DND-41 (cell line): ENCODE measurements around the gene ZHX3.
A peak's percentile ranks its signal among the peaks of the same experiment; 100 is the strongest.

ENCODE experiments used
- ATAC-seq: fragments of 200-7000 bp; cut with Tn5 transposase; 3 replicates; pipeline ENCODE4 v1.9.1; 2021; ENCODE audit warnings: low read depth; ENCODE audit not compliant: insufficient read depth
- DNase-seq: peaks from one replicate; pipeline ENCODE4 v3.0.0-alpha.2; 2020
- H2AFZ ChIP-seq: 2 replicates; pipeline ENCODE4 v1.6.0; 2012; ENCODE audit warnings: low read depth, low read length
- H3K27ac ChIP-seq: 2 replicates; pipeline ENCODE4 v1.5.1; 2012; ENCODE audit warnings: low read length, inconsistent platforms
- H3K27me3 ChIP-seq: fragments of 200-600 bp; sonication (generic); 2 replicates; pipeline ENCODE4 v1.6.0; 2012; ENCODE audit warnings: low read length, mild to moderate bottlenecking, inconsistent platforms; ENCODE audit not compliant: insufficient read depth, poor library complexity
- H3K36me3 ChIP-seq: 2 replicates; pipeline ENCODE4 v1.5.1; 2012; ENCODE audit warnings: low read length, inconsistent platforms; ENCODE audit not compliant: insufficient read depth
- H3K4me1 ChIP-seq: 2 replicates; pipeline ENCODE4 v1.5.1; 2012; ENCODE audit warnings: mild to moderate bottlenecking, low read length; ENCODE audit not compliant: insufficient read depth
- H3K4me2 ChIP-seq: 2 replicates; pipeline ENCODE4 v1.6.0; 2012; ENCODE audit warnings: mild to moderate bottlenecking, moderate library complexity, low read length, inconsistent platforms; ENCODE audit not compliant: insufficient read depth
- H3K4me3 ChIP-seq, 2 experiments: fragments of 200-600 bp in 1 of 2; shearing (Covaris generic) in 1 of 2; 2 replicates each; pipeline ENCODE4 v1.5.1; 2012 to 2016; ENCODE audit warnings: inconsistent platforms in 2 of 2, low read length in 2 of 2, mild to moderate bottlenecking in 2 of 2, low read depth in 1 of 2, moderate library complexity in 1 of 2
- H3K79me2 ChIP-seq: 2 replicates; pipeline ENCODE4 v1.6.0; 2012; ENCODE audit warnings: low read length, inconsistent platforms; ENCODE audit not compliant: insufficient read depth
- H3K9ac ChIP-seq: 2 replicates; pipeline ENCODE4 v1.6.0; 2012; ENCODE audit warnings: low read depth, mild to moderate bottlenecking, inconsistent platforms, low read length, moderate library complexity
- H3K9me3 ChIP-seq: 2 replicates; pipeline ENCODE4 v1.5.1; 2012; ENCODE audit warnings: low read length, moderate library complexity, mild to moderate bottlenecking, inconsistent platforms; ENCODE audit not compliant: insufficient read depth, severe bottlenecking
- H4K20me1 ChIP-seq: 2 replicates; pipeline ENCODE4 v1.6.0; 2012; ENCODE audit warnings: low read length; ENCODE audit not compliant: insufficient read depth
- EZH2 ChIP-seq: IDR thresholded peaks from 3 replicates; pipeline ENCODE4 v1.6.1; 2012; ENCODE audit warnings: borderline replicate concordance, low read depth, mild to moderate bottlenecking, moderate library complexity, low read length, inconsistent platforms; ENCODE audit not compliant: severe bottlenecking
- TF ChIP-seq, protein P1 (sequence below): IDR thresholded peaks from 2 replicates; pipeline ENCODE4 v1.5.1; 2012; ENCODE audit warnings: borderline replicate concordance, low read length, moderate library complexity, mild to moderate bottlenecking; ENCODE audit not compliant: poor library complexity, severe bottlenecking; ENCODE audit errors: extremely low read depth

The ZHX3 gene

DNA sequence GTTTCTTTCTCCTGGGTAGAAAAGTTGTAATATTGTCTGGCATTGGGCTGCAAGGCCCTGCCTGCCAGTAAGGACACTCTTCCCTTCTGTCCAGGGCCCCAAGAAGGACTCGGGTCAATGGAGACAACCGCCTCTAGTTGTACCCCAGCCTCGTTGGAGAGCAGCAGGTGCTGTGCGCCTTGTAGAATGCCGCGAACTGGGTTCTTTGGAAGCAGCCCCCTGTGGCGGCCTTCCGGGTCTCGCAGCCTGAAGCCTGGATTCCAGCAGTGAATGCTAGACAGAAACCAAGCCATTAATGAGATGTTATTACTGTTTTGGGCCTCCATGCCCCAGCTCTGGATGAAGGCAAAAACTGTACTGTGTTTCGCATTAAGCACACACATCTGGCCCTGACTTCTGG is 143.2 kb downstream of the ZHX3 start:
- no peaks in the 10 kb centered on the region for H3K27me3 ChIP-seq
- H3K27ac ChIP-seq: no peak overlapping the region
- no peak overlapping the region for H3K4me3 ChIP-seq
- peaks cover 87% of the 10 kb centered on the region for H3K36me3 ChIP-seq
- no peak for TF ChIP-seq EZH2
- TF ChIP-seq, protein P1, sequence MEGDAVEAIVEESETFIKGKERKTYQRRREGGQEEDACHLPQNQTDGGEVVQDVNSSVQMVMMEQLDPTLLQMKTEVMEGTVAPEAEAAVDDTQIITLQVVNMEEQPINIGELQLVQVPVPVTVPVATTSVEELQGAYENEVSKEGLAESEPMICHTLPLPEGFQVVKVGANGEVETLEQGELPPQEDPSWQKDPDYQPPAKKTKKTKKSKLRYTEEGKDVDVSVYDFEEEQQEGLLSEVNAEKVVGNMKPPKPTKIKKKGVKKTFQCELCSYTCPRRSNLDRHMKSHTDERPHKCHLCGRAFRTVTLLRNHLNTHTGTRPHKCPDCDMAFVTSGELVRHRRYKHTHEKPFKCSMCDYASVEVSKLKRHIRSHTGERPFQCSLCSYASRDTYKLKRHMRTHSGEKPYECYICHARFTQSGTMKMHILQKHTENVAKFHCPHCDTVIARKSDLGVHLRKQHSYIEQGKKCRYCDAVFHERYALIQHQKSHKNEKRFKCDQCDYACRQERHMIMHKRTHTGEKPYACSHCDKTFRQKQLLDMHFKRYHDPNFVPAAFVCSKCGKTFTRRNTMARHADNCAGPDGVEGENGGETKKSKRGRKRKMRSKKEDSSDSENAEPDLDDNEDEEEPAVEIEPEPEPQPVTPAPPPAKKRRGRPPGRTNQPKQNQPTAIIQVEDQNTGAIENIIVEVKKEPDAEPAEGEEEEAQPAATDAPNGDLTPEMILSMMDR: no peak
- H3K9ac ChIP-seq: no peak overlapping the region
- peaks cover 46% of the 10 kb centered on the region for H4K20me1 ChIP-seq
- H3K4me1 ChIP-seq: no peaks in the 10 kb centered on the region
- no peak overlapping the region for H3K4me2 ChIP-seq
- DNase-seq (no peak), ATAC-seq (no peak)
- H2AFZ ChIP-seq: no peak overlapping the region
- no peaks in the 10 kb centered on the region for H3K9me3 ChIP-seq
- no peaks in the 10 kb centered on the region; the same call in 1 of the 2 replicates for H3K79me2 ChIP-seq

DNA sequence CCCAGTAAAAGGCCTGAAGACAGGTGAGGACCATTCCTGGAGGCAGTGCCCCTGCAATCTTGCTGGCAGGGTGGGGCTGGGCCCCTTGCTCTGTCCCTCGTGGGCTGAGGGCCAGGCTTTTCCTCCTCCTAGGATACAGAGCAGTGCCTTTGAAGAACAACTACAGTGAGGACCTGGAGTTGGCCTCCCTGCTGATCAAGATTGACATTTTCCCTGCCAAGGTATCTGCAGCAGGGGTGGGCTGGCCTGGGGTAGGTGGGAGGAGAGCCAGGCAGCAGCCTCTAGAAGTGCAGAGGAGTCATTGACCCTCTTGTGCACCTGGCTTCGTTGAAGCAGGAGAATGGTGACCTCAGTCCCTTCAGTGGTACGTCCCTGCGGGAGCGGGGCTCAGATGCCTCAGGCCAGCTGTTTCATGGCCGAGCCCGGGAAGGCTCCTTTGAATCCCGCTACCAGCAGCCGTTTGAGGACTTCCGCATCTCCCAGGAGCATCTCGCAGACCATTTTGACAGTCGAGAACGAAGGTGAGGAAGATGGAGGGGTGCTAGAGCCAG is 143.7 kb downstream of the ZHX3 start:
- Histone ChIP-seq H3K4me2 (no peak overlapping the region), H3K27me3 (no peaks in the 10 kb centered on the region), H3K27ac (no peak overlapping the region), H3K4me1 (no peaks in the 10 kb centered on the region), H3K36me3 (peaks cover 92% of the 10 kb centered on the region), H3K79me2 (no peaks in the 10 kb centered on the region; the same call in 1 of the 2 replicates), H4K20me1 (peaks cover 51% of the 10 kb centered on the region), H3K9me3 (no peaks in the 10 kb centered on the region), H2AFZ (no peak overlapping the region), H3K4me3 (no peak overlapping the region), H3K9ac (no peak overlapping the region)
- ATAC-seq (no peak), DNase-seq (no peak)
- TF ChIP-seq EZH2: no peak
- TF ChIP-seq, protein P1: no peak

DNA sequence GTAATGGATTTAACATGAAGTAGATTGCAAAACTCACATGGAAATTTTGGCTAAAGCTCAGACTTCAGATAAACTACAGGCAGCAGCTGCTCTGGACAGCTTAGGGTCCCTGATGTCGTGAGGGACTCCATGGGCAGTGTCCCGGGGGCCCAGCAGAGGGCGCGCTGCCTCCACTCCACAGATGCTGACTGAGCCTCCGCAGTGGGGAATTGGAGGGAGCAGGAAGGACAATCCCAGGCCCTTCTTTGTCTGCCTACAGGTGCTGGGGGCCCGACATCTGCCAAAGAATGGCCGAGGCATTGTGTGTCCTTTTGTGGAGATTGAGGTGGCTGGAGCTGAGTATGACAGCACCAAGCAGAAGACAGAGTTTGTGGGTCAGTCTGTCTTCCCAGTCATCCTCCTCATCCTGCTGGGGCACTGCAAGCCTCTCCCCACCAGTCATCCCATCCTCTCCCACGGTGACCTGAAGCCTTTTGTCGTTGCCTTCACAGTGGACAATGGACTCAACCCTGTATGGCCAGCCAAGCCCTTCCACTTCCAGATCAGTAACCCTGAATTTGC is 144.3 kb downstream of the ZHX3 start:
- Histone ChIP-seq H3K9me3 (no peaks in the 10 kb centered on the region), H3K36me3 (peaks cover 98% of the 10 kb centered on the region), H3K4me2 (no peak overlapping the region), H3K4me3 (no peak overlapping the region), H4K20me1 (peaks cover 58% of the 10 kb centered on the region), H2AFZ (no peak overlapping the region), H3K79me2 (no peaks in the 10 kb centered on the region; the same call in 1 of the 2 replicates), H3K4me1 (no peaks in the 10 kb centered on the region), H3K9ac (no peak overlapping the region), H3K27me3 (no peaks in the 10 kb centered on the region), H3K27ac (no peak overlapping the region)
- peak; percentile 62 for DNase-seq
- no peak for TF ChIP-seq EZH2
- TF ChIP-seq, protein P1: peak; percentile 84
- peak; percentile 81 for ATAC-seq
